Measurements from ENCODE around the gene LHPP.
"Not testable (repeated sequence)": the region's sequence is repeated elsewhere in the genome, so short reads cannot be mapped to it uniquely, and the experiment has no call there.

DNA sequence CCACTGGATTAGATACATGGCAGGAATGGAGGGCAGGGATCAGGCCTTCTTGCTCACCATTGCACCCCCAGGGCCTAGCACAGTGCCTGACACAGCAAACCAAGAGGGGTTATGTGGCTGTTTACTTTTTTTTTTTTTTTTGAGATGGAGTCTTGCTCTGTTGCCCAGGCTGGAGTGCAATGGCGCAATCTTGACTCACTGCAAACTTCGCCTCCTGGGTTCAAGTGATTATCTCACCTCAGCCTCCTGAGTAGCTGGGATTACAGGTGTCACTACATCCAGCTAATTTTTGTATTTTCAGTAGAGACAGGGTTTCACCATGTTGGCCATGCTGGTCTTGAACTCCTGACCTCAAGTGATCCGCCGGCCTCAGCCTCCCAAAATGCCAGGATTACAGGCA, 25.9 kb upstream of the LHPP start:
- TF ChIP-seq, protein P1, sequence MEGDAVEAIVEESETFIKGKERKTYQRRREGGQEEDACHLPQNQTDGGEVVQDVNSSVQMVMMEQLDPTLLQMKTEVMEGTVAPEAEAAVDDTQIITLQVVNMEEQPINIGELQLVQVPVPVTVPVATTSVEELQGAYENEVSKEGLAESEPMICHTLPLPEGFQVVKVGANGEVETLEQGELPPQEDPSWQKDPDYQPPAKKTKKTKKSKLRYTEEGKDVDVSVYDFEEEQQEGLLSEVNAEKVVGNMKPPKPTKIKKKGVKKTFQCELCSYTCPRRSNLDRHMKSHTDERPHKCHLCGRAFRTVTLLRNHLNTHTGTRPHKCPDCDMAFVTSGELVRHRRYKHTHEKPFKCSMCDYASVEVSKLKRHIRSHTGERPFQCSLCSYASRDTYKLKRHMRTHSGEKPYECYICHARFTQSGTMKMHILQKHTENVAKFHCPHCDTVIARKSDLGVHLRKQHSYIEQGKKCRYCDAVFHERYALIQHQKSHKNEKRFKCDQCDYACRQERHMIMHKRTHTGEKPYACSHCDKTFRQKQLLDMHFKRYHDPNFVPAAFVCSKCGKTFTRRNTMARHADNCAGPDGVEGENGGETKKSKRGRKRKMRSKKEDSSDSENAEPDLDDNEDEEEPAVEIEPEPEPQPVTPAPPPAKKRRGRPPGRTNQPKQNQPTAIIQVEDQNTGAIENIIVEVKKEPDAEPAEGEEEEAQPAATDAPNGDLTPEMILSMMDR (IDR thresholded peaks at IDR 0.05; ENCODE audit: low read depth, low read length, poor library complexity, severe bottlenecking): not testable (repeated sequence)
- TF ChIP-seq EZH2phosphoT487 (IDR thresholded peaks at IDR 0.05; ENCODE audit: borderline replicate concordance, low read length): not testable (repeated sequence)
